ENCODE measurements around the gene NAT8.
"Not testable (repeated sequence)": the region's sequence is repeated elsewhere in the genome, so short reads cannot be mapped to it uniquely, and the experiment has no call there.

Gene NAT8

GRCh38 chr2:73652348-73652747 is 10.1 kb upstream of the NAT8 start:
- Histone ChIP-seq H3K27ac (replicated peaks) (no peak overlapping the region), H3K4me3 (replicated peaks; ENCODE audit: insufficient read depth, low read length) (no peak overlapping the region), H3K27me3 (ENCODE audit: insufficient read depth, poor library complexity, severe bottlenecking) (no peaks in the 10 kb centered on the region)
- no peak for DNase-seq (ENCODE audit: low read depth in 1 of 2, low spot score in 1 of 2)
- no peak for TF ChIP-seq POLR2AphosphoS5 (IDR thresholded peaks at IDR 0.05; ENCODE audit: low read depth)
- TF ChIP-seq SPI1 (IDR thresholded peaks at IDR 0.05; ENCODE audit: borderline replicate concordance, low read depth), result no peak
- TF ChIP-seq GABPA (IDR thresholded peaks at IDR 0.05; ENCODE audit: low read depth), result no peak
- no peak for TF ChIP-seq CTCF (IDR thresholded peaks at IDR 0.05; ENCODE audit: insufficient read depth, low read length)
- TF ChIP-seq REST (IDR thresholded peaks at IDR 0.05; ENCODE audit: insufficient replicate concordance, low read depth), result no peak

GRCh38 chr2:73651591-73652230 is 9.5 kb upstream of the NAT8 start:
- Histone ChIP-seq H3K27ac (replicated peaks) (no peak overlapping the region), H3K27me3 (ENCODE audit: insufficient read depth, poor library complexity, severe bottlenecking) (no peaks in the 10 kb centered on the region), H3K4me3 (replicated peaks; ENCODE audit: insufficient read depth, low read length) (no peak overlapping the region)
- TF ChIP-seq GABPA (IDR thresholded peaks at IDR 0.05; ENCODE audit: low read depth), result no peak
- no peak for TF ChIP-seq POLR2AphosphoS5 (IDR thresholded peaks at IDR 0.05; ENCODE audit: low read depth)
- TF ChIP-seq SPI1 (IDR thresholded peaks at IDR 0.05; ENCODE audit: borderline replicate concordance, low read depth), result no peak
- no peak for TF ChIP-seq REST (IDR thresholded peaks at IDR 0.05; ENCODE audit: insufficient replicate concordance, low read depth)
- TF ChIP-seq CTCF (IDR thresholded peaks at IDR 0.05; ENCODE audit: insufficient read depth, low read length), result no peak
- no peak for DNase-seq (ENCODE audit: low read depth in 1 of 2, low spot score in 1 of 2)

GRCh38 chr2:73647690-73648089 is 5.5 kb upstream of the NAT8 start:
- not testable (repeated sequence) for H3K27me3 ChIP-seq (ENCODE audit: insufficient read depth, poor library complexity, severe bottlenecking); H3K27ac ChIP-seq (replicated peaks); DNase-seq (ENCODE audit: low read depth in 1 of 2, low spot score in 1 of 2); H3K4me3 ChIP-seq (replicated peaks; ENCODE audit: insufficient read depth, low read length)

- no peak overlapping the region for H3K4me3 ChIP-seq (replicated peaks; ENCODE audit: insufficient read depth, low read length)
These were observed 507 bp downstream of the NAT8 start for GRCh38 chr2:73641767-73642062.

More at GRCh38 chr2:73641767-73642062, 507 bp downstream of the NAT8 start:
- Histone ChIP-seq H3K27me3 (ENCODE audit: insufficient read depth, poor library complexity, severe bottlenecking) (no peaks in the 10 kb centered on the region), H3K27ac (replicated peaks) (no peak overlapping the region)
- no peak for DNase-seq (ENCODE audit: low read depth in 1 of 2, low spot score in 1 of 2)
- no peak for TF ChIP-seq CTCF (IDR thresholded peaks at IDR 0.05; ENCODE audit: insufficient read depth, low read length)
- no peak for TF ChIP-seq POLR2AphosphoS5 (IDR thresholded peaks at IDR 0.05; ENCODE audit: low read depth)
- no peak for TF ChIP-seq GABPA (IDR thresholded peaks at IDR 0.05; ENCODE audit: low read depth)
- no peak for TF ChIP-seq SPI1 (IDR thresholded peaks at IDR 0.05; ENCODE audit: borderline replicate concordance, low read depth)
- TF ChIP-seq REST (IDR thresholded peaks at IDR 0.05; ENCODE audit: insufficient replicate concordance, low read depth), result no peak
